BJ (cell line): ENCODE results near the gene EIF4ENIF1. TPM values are rescaled to one million over a fixed set of nuclear protein-coding genes. Genes with fewer than 3 reads are reported as not detected.

Source experiments
- CTCF ChIA-PET: fragments of 350-600 bp; formaldehyde crosslinking; extraction: SDS; loops from one replicate; lab custom pipeline; 2021; ENCODE audit warnings: antibody characterized with exemption, inconsistent platforms; lab: Yijun Ruan, JAX
- POLR2A ChIA-PET: fragments of 300-600 bp; sonication (Branson Sonifier 250); formaldehyde crosslinking; extraction: SDS; loops from one replicate; lab custom pipeline; 2021; ENCODE audit warnings: antibody characterized with exemption; lab: Charles Lee
- DNase-seq: peaks from one replicate; pipeline ENCODE4 v3.0.0-alpha.2; 2011; ENCODE audit warnings: low read depth
- H3K27me3 ChIP-seq: 2 replicates; pipeline ENCODE4 v1.6.0; 2011; ENCODE audit warnings: low read length; ENCODE audit not compliant: control insufficient read depth, insufficient read depth
- H3K36me3 ChIP-seq: 2 replicates; pipeline ENCODE4 v1.5.1; 2011; ENCODE audit warnings: low read length; ENCODE audit not compliant: control insufficient read depth, insufficient read depth
- H3K4me3 ChIP-seq: 2 replicates; pipeline ENCODE4 v1.5.1; 2011; ENCODE audit warnings: low read depth, mild to moderate bottlenecking, control low read depth, low read length
- CTCF ChIP-seq: IDR thresholded peaks from 2 replicates; pipeline ENCODE4 v1.5.1; 2011; ENCODE audit warnings: low read depth, mild to moderate bottlenecking, control low read depth, inconsistent platforms, low read length, moderate library complexity; ENCODE audit not compliant: insufficient read depth
- polyA plus RNA-seq: library from polyadenylated mRNA; depleted of rRNA; stranded (reverse); fragments of >200 nt; gene quantifications from 2 replicates; pipeline ENCODE4 v1.2.3, GENCODE V29; 2011

Gene EIF4ENIF1
- polyA plus RNA-seq, 1 experiment, result 20.4 TPM

- Histone ChIP-seq H3K4me3 (no peak overlapping the region), H3K27me3 (no peaks in the 10 kb centered on the region), H3K36me3 (peaks cover 5% of the 10 kb centered on the region)
- POLR2A ChIA-PET, result no interaction called here
- DNase-seq, result no peak
- no peak for TF ChIP-seq CTCF
- CTCF ChIA-PET, result interaction anchor here (2.2 kb wide), 1 partner anchor 12 kb away, joined by 7 read pairs; no protein-coding TSS in a partner anchor
Measured at GRCh38 chr22:31449506-31449905, 40.1 kb downstream of the EIF4ENIF1 start.

GRCh38 chr22:31448382-31448781, 41.3 kb downstream of the EIF4ENIF1 start:
- H3K36me3 ChIP-seq, result peaks cover 2% of the 10 kb centered on the region; the same call in 1 of the 2 replicates
- POLR2A ChIA-PET, result no interaction called here
- H3K4me3 ChIP-seq, result no peak overlapping the region
- CTCF ChIA-PET, result interaction anchor here (1.6 to 2.2 kb wide), 2 partner anchors 11 to 186 kb away, joined by 4 to 7 read pairs; no protein-coding TSS in a partner anchor
- DNase-seq, result no peak
- no peak for TF ChIP-seq CTCF
- no peaks in the 10 kb centered on the region for H3K27me3 ChIP-seq

DNA sequence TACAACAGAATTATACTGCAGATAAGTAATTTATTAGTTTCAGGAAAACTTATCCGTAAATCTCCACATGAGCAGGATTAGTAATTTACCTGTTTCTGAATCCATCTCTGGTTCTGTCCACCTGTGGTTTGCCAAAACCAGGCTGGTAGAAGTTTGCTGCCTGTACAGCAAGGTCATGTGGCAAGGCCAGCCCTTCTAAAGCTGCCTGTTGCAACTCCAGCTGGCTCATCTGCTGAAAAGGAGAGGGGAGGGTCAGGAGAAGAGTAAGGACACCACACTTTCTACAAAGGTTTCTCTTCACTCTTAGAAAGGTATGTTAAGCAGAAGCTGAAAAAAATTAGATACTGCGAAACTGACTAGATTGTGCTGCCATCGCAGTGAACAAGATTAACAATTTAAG, 42.3 kb downstream of the EIF4ENIF1 start:
- ChIA-PET CTCF (interaction anchor here (1.1 to 2.2 kb wide), 4 partner anchors 10 to 187 kb away, joined by 3 to 7 read pairs (median 4); no protein-coding TSS in a partner anchor), POLR2A (no interaction called here)
- DNase-seq, result no peak
- H3K36me3 ChIP-seq, result peaks cover 3% of the 10 kb centered on the region
- TF ChIP-seq CTCF, result no peak
- H3K4me3 ChIP-seq, result no peak overlapping the region
- H3K27me3 ChIP-seq, result no peaks in the 10 kb centered on the region

DNA sequence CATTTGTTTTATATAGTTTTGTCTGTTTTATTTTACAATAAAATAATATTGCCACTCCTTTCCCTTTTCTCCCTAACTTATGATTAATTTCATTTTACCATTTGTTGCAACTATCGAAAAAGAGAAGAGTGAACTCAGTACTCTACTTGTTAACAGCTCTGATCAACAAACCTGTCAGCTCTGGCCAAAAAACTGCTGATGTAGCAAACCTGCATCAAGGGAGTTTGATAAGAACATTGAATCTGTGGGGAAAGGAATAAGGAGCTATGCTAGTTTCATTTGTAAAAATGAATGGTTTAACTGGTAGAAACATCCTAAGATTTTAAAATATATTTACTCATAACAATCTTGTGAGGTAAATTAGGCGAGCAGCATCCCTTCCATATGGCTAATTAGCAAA, 42.9 kb downstream of the EIF4ENIF1 start:
- peaks cover 7% of the 10 kb centered on the region for H3K36me3 ChIP-seq
- ChIA-PET POLR2A (no interaction called here), CTCF (interaction anchor here (0.5 to 1.3 kb wide), 3 partner anchors 9 to 30 kb away, joined by 3 to 4 read pairs (median 3); no protein-coding TSS in a partner anchor)
- no peak overlapping the region for H3K4me3 ChIP-seq
- DNase-seq, result no peak
- TF ChIP-seq CTCF, result no peak
- no peaks in the 10 kb centered on the region for H3K27me3 ChIP-seq

DNA sequence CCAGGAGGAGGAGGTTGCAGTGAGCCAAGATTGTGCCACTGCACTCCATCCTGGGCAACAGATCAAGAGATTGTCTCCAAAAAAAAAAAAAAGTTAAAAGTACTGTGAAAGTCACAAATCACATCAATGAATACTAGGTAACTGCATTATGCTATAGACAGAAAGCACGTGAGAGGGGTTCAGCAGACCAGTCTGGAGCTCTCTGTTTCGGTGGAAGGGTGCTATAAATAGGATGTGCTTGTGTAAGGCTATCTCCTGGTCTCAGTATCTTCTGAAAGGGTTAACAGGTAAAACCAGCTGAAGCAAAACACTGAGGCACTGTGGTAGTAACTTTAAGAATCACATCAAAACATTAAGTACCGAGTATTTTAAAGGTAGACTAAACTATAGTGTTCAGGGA, 43.4 kb downstream of the EIF4ENIF1 start:
- ChIA-PET CTCF (interaction anchor here (0.5 to 1.1 kb wide), 2 partner anchors 9 to 29 kb away, joined by 3 read pairs; no protein-coding TSS in a partner anchor), POLR2A (no interaction called here)
- Histone ChIP-seq H3K36me3 (peaks cover 10% of the 10 kb centered on the region), H3K27me3 (no peaks in the 10 kb centered on the region), H3K4me3 (no peak overlapping the region)
- no peak for DNase-seq
- TF ChIP-seq CTCF, result no peak
